ENCODE measurements around the gene BRPF1.

GRCh38 chr3:9797196-9797945, 65.8 kb downstream of the BRPF1 start:
- TF ChIP-seq, protein P1, sequence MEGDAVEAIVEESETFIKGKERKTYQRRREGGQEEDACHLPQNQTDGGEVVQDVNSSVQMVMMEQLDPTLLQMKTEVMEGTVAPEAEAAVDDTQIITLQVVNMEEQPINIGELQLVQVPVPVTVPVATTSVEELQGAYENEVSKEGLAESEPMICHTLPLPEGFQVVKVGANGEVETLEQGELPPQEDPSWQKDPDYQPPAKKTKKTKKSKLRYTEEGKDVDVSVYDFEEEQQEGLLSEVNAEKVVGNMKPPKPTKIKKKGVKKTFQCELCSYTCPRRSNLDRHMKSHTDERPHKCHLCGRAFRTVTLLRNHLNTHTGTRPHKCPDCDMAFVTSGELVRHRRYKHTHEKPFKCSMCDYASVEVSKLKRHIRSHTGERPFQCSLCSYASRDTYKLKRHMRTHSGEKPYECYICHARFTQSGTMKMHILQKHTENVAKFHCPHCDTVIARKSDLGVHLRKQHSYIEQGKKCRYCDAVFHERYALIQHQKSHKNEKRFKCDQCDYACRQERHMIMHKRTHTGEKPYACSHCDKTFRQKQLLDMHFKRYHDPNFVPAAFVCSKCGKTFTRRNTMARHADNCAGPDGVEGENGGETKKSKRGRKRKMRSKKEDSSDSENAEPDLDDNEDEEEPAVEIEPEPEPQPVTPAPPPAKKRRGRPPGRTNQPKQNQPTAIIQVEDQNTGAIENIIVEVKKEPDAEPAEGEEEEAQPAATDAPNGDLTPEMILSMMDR (IDR thresholded peaks at IDR 0.05): no peak
- no peak for TF ChIP-seq POLR2A (IDR thresholded peaks at IDR 0.05)
- TF ChIP-seq EP300 (IDR thresholded peaks at IDR 0.05; ENCODE audit: low read depth): no peak

Data from transverse colon (tissue), 3 donors.